Thyroid gland (tissue), 4 donors: ENCODE measurements around the gene GRB10. TPM values are rescaled to one million over a fixed set of nuclear protein-coding genes. Genes with fewer than 3 reads are reported as not detected.

Experiments
- DNase-seq, 2 donors: peaks; one replicate each; pipeline ENCODE4 v3.0.0-alpha.2; 2019
- H3K27ac ChIP-seq, 3 donors: fragments of 200-600 bp; sonication (generic); 1 replicate in 2 of 3; 2 replicates in 1 of 3; pipeline ENCODE4 v1.5.1; 2016 to 2019; ENCODE audit warnings: mild to moderate bottlenecking in 1 of 3, moderate library complexity in 1 of 3
- H3K27me3 ChIP-seq: fragments of 200-600 bp; sonication (generic); one replicate; pipeline ENCODE4 v1.5.1; 2019
- H3K36me3 ChIP-seq, 2 donors: fragments of 200-600 bp; sonication (generic); one replicate each; pipeline ENCODE4 v1.5.1; 2016 to 2019
- H3K4me1 ChIP-seq, 2 donors: fragments of 200-600 bp; sonication (generic); one replicate each; pipeline ENCODE4 v1.5.1; 2017 to 2019
- H3K4me3 ChIP-seq, 3 donors: fragments of 200-600 bp; sonication (generic); replicated peaks in 1 of 3; 1 replicate in 2 of 3; 2 replicates in 1 of 3; pipeline ENCODE4 v1.5.1; 2016; ENCODE audit warnings: mild to moderate bottlenecking in 1 of 3
- H3K9me3 ChIP-seq: fragments of 200-600 bp; sonication (generic); one replicate; pipeline ENCODE4 v1.5.1; 2017
- CTCF ChIP-seq, 6 experiments: fragments of 200-600 bp in 3 of 6; fragments of 450-650 bp in 3 of 6; sonication (generic) in 3 of 6; IDR thresholded peaks; one replicate each; pipeline ENCODE4 v1.5.1; 2016 to 2019; ENCODE audit warnings: antibody characterized with exemption in 6 of 6, mild to moderate bottlenecking in 2 of 6, inconsistent platforms in 1 of 6, moderate library complexity in 1 of 6
- POLR2A ChIP-seq, 2 donors: fragments of 450-650 bp; IDR thresholded peaks; one replicate each; pipeline ENCODE4 v1.6.1; 2017; ENCODE audit warnings: antibody characterized with exemption in 2 of 2, mild to moderate bottlenecking in 2 of 2, moderate library complexity in 1 of 2
- WGBS, 2 donors: methylation state at CpG; one replicate each; pipeline ENCODE4 v1.1.5; 2017; 5-methylcytosine and 5-hydroxymethylcytosine counted together
- intact Hi-C: fragments of 100-400 bp; cut with DNase I; formaldehyde crosslinking; loops from one replicate; pipeline ENCODE4 v1.15.1; 2023
- total RNA-seq, 4 donors: library from RNA; depleted of rRNA; stranded (reverse); fragments of >200 nt; gene quantifications; one replicate each; pipeline ENCODE4 v1.2.3, GENCODE V29; 2016

Gene GRB10
- total RNA-seq, 4 donors from 2014 or later, result 21.3 to 99.2 (median 39.6) TPM

- DNase-seq, result no peak
- Histone ChIP-seq H3K9me3 (no peaks in the 10 kb centered on the region), H3K27ac (no peak overlapping the region), H3K36me3 (no peaks in the 10 kb centered on the region), H3K4me3 (no peak overlapping the region), H3K27me3 (no peaks in the 10 kb centered on the region), H3K4me1 (peaks cover 6% of the 10 kb centered on the region in 2 donors)
- intact Hi-C loops, result no loop called here
- no peak for TF ChIP-seq POLR2A (IDR thresholded peaks at IDR 0.05)
- no peak for TF ChIP-seq CTCF (IDR thresholded peaks at IDR 0.05)
- WGBS, 2 donors, result 71 to 75% methylated on average over 11 of the region's 11 CpGs
Measured at GRCh38 chr7:50690541-50691011, 92.1 kb downstream of the GRB10 start.

GRCh38 chr7:50688226-50688590 is 94.5 kb downstream of the GRB10 start:
- Histone ChIP-seq H3K36me3 (no peaks in the 10 kb centered on the region), H3K4me1 (peaks cover 7 to 11% of the 10 kb centered on the region in 2 donors), H3K27me3 (no peaks in the 10 kb centered on the region), H3K4me3 (no peak overlapping the region), H3K27ac (no peak overlapping the region), H3K9me3 (no peaks in the 10 kb centered on the region)
- no peak for TF ChIP-seq POLR2A (IDR thresholded peaks at IDR 0.05)
- TF ChIP-seq CTCF (IDR thresholded peaks at IDR 0.05), result no peak
- WGBS, 2 donors, result 56 to 57% methylated on average over 2 of the region's 2 CpGs
- no peak for DNase-seq
- intact Hi-C loops, result no loop called here

GRCh38 chr7:50687575-50688225 is 95.0 kb downstream of the GRB10 start:
- intact Hi-C loops, result no loop called here
- H3K36me3 ChIP-seq, result no peaks in the 10 kb centered on the region
- H3K9me3 ChIP-seq, result no peaks in the 10 kb centered on the region
- H3K4me1 ChIP-seq, result peaks cover 7 to 11% of the 10 kb centered on the region in 2 donors
- no peak overlapping the region for H3K4me3 ChIP-seq
- no peak overlapping the region for H3K27ac ChIP-seq
- no peak for DNase-seq
- no peaks in the 10 kb centered on the region for H3K27me3 ChIP-seq
- no peak for TF ChIP-seq POLR2A (IDR thresholded peaks at IDR 0.05)
- no peak for TF ChIP-seq CTCF (IDR thresholded peaks at IDR 0.05)
- WGBS, 2 donors, result 87 to 91% methylated on average over 7 of the region's 7 CpGs

DNA sequence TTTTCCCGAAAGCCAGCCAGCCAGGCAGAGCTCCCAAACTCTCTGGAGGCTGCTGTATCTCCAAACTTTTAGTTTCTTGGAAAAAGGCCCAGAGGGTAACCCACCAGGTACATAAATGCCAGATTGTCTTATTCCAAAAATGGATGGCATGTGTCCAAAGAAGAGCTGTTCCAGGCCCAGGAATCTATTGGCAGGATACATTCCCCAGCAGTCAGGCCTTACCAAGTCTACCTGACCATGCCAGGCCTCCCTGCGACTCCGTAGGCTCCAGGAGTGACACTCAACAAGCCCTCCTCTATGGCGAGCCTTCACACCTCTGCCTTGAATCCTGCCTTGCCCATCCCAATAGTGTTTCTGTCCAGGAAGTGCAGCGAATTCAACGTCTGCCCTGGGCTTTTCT is 95.6 kb downstream of the GRB10 start:
- intact Hi-C loops, result no loop called here
- TF ChIP-seq POLR2A (IDR thresholded peaks at IDR 0.05) (no peak), CTCF (IDR thresholded peaks at IDR 0.05) (no peak)
- Histone ChIP-seq H3K4me3 (no peak overlapping the region), H3K9me3 (no peaks in the 10 kb centered on the region), H3K27ac (no peak overlapping the region), H3K36me3 (no peaks in the 10 kb centered on the region), H3K4me1 (peaks cover 7 to 11% of the 10 kb centered on the region in 2 donors), H3K27me3 (no peaks in the 10 kb centered on the region)
- DNase-seq, result no peak
- 88 to 96% methylated on average over 6 of the region's 6 CpGs for WGBS, 2 donors

- no peak overlapping the region for H3K4me3 ChIP-seq
- no peak for DNase-seq
- H3K27me3 ChIP-seq, result no peaks in the 10 kb centered on the region
- H3K9me3 ChIP-seq, result no peaks in the 10 kb centered on the region
- intact Hi-C loops, result no loop called here
- peaks cover 7 to 11% of the 10 kb centered on the region in 2 donors for H3K4me1 ChIP-seq
- 27 to 30% methylated on average over 14 of the region's 14 CpGs for WGBS, 2 donors
- peak overlapping the region in 1 of 3 donors; percentile 8 for H3K27ac ChIP-seq
- no peaks in the 10 kb centered on the region for H3K36me3 ChIP-seq
- TF ChIP-seq POLR2A (IDR thresholded peaks at IDR 0.05) (no peak), CTCF (IDR thresholded peaks at IDR 0.05) (no peak)
Measured at GRCh38 chr7:50685135-50686065, 97.3 kb downstream of the GRB10 start.
